H9 (cell line): ENCODE data around the gene KANK4. TPM values are rescaled to one million over a fixed set of nuclear protein-coding genes. Genes with fewer than 3 reads are reported as not detected.

Experiments used
- DNase-seq: peaks from one replicate; pipeline ENCODE4 v3.0.0-alpha.2; 2017
- H2AFZ ChIP-seq: one replicate; pipeline ENCODE4 v1.6.1; 2013; ENCODE audit warnings: mild to moderate bottlenecking, low read length, control low read depth, moderate library complexity
- H2AK5ac ChIP-seq: 2 replicates; pipeline ENCODE4 v1.6.1; 2013; ENCODE audit warnings: low read length, control low read depth, mixed read lengths; ENCODE audit not compliant: insufficient read length
- H2BK120ac ChIP-seq: one replicate; pipeline ENCODE4 v1.6.1; 2013; ENCODE audit warnings: low read depth, mild to moderate bottlenecking, low read length, control low read depth, inconsistent platforms; ENCODE audit not compliant: poor library complexity, severe bottlenecking
- H2BK12ac ChIP-seq: 2 replicates; pipeline ENCODE4 v1.6.1; 2013; ENCODE audit warnings: low read length, control low read depth, mixed read lengths, low read depth; ENCODE audit not compliant: insufficient read length
- H2BK15ac ChIP-seq: 2 replicates; pipeline ENCODE4 v1.6.1; 2013; ENCODE audit warnings: low read depth, low read length, control low read depth
- H2BK20ac ChIP-seq: one replicate; pipeline ENCODE4 v1.6.1; 2013; ENCODE audit warnings: low read depth, mild to moderate bottlenecking, low read length, control low read depth, inconsistent platforms; ENCODE audit not compliant: poor library complexity, severe bottlenecking
- H2BK5ac ChIP-seq: 2 replicates; pipeline ENCODE4 v1.6.1; 2013; ENCODE audit warnings: low read length, control low read depth, mixed read lengths; ENCODE audit not compliant: insufficient read length
- H3K14ac ChIP-seq: 2 replicates; pipeline ENCODE4 v1.6.1; 2013; ENCODE audit warnings: low read length, control low read depth; ENCODE audit not compliant: insufficient read depth
- H3K18ac ChIP-seq: 2 replicates; pipeline ENCODE4 v1.6.1; 2013; ENCODE audit warnings: low read depth, mild to moderate bottlenecking, mixed read lengths, low read length, control low read depth; ENCODE audit not compliant: insufficient read length
- H3K23ac ChIP-seq: 2 replicates; pipeline ENCODE4 v1.6.1; 2013; ENCODE audit warnings: low read length, control low read depth, mixed read lengths, low read depth; ENCODE audit not compliant: insufficient read length
- H3K23me2 ChIP-seq: 2 replicates; pipeline ENCODE4 v1.6.1; 2013; ENCODE audit warnings: low read depth, mild to moderate bottlenecking, mixed read lengths, low read length, control low read depth; ENCODE audit not compliant: insufficient read length, poor library complexity, severe bottlenecking
- H3K27ac ChIP-seq: 2 replicates; pipeline ENCODE4 v1.5.1; 2013; ENCODE audit warnings: low read length, control low read depth, mixed read lengths, low read depth; ENCODE audit not compliant: insufficient read length
- H3K27me3 ChIP-seq: 2 replicates; pipeline ENCODE4 v1.6.1; 2013; ENCODE audit warnings: low read length, control low read depth, inconsistent platforms; ENCODE audit not compliant: insufficient read depth
- H3K4ac ChIP-seq: 2 replicates; pipeline ENCODE4 v1.6.1; 2013; ENCODE audit warnings: low read depth, mild to moderate bottlenecking, control low read depth, inconsistent platforms, low read length, moderate library complexity
- H3K4me1 ChIP-seq: 2 replicates; pipeline ENCODE4 v1.6.1; 2013; ENCODE audit warnings: low read length, control low read depth, inconsistent platforms; ENCODE audit not compliant: insufficient read depth
- H3K4me2 ChIP-seq: 2 replicates; pipeline ENCODE4 v1.6.1; 2013; ENCODE audit warnings: low read length, control low read depth, mixed read lengths; ENCODE audit not compliant: insufficient read length, insufficient read depth
- H3K56ac ChIP-seq: 2 replicates; pipeline ENCODE4 v1.6.1; 2013; ENCODE audit warnings: low read depth, mild to moderate bottlenecking, mixed read lengths, low read length, control low read depth; ENCODE audit not compliant: insufficient read length
- H3K79me1 ChIP-seq: 2 replicates; pipeline ENCODE4 v1.6.1; 2013; ENCODE audit warnings: low read depth, mild to moderate bottlenecking, moderate library complexity, low read length, control low read depth, inconsistent platforms; ENCODE audit not compliant: insufficient read depth, poor library complexity, severe bottlenecking
- H3K79me2 ChIP-seq: 2 replicates; pipeline ENCODE4 v1.6.1; 2013; ENCODE audit warnings: low read length, control low read depth, inconsistent platforms; ENCODE audit not compliant: insufficient read depth
- H3K9ac ChIP-seq: 2 replicates; pipeline ENCODE4 v1.6.1; 2013; ENCODE audit warnings: low read length, control low read depth, mixed read lengths; ENCODE audit not compliant: insufficient read length; ENCODE audit errors: extremely low read depth
- H3K9me3 ChIP-seq: one replicate; pipeline ENCODE4 v1.6.1; 2013; ENCODE audit warnings: low read depth, low read length, inconsistent platforms; ENCODE audit not compliant: control insufficient read depth
- H3T11ph ChIP-seq: one replicate; pipeline ENCODE4 v1.6.1; 2013; ENCODE audit warnings: mild to moderate bottlenecking, low read length, control low read depth, inconsistent platforms
- H4K20me1 ChIP-seq: one replicate; pipeline ENCODE4 v1.6.1; 2013; ENCODE audit not compliant: control insufficient read depth, insufficient read length, insufficient read depth
- H4K5ac ChIP-seq: 2 replicates; pipeline ENCODE4 v1.6.1; 2013; ENCODE audit warnings: low read depth, mild to moderate bottlenecking, mixed read lengths, low read length, control low read depth; ENCODE audit not compliant: insufficient read length
- H4K8ac ChIP-seq: replicated peaks from 2 replicates; pipeline ENCODE4 v1.6.1; 2013; ENCODE audit warnings: low read length, control low read depth, mixed read lengths, low read depth; ENCODE audit not compliant: insufficient read length
- H4K91ac ChIP-seq: 2 replicates; pipeline ENCODE4 v1.6.1; 2013; ENCODE audit warnings: low read depth, mild to moderate bottlenecking, moderate library complexity, mixed read lengths, low read length, control low read depth; ENCODE audit not compliant: insufficient read length
- H3K27ac Mint-ChIP-seq, 3 experiments: 2 replicates in 2 of 3; 3 replicates in 1 of 3; pipeline ENCODE4 v1.8.0; 2020 to 2021; ENCODE audit warnings: mixed read lengths in 3 of 3, mild to moderate bottlenecking in 1 of 3, moderate library complexity in 1 of 3
- H3K27me3 Mint-ChIP-seq: 2 replicates; pipeline ENCODE4 v1.8.0; 2021; ENCODE audit warnings: low read depth, mild to moderate bottlenecking, moderate library complexity, mixed read lengths
- H3K36me3 Mint-ChIP-seq, 3 experiments: 2 replicates in 2 of 3; 3 replicates in 1 of 3; pipeline ENCODE4 v1.8.0; 2020 to 2021; ENCODE audit warnings: low read depth in 3 of 3, mixed read lengths in 3 of 3; ENCODE audit not compliant: insufficient read depth in 1 of 3
- H3K4me1 Mint-ChIP-seq, 2 experiments: 2 replicates each; pipeline ENCODE4 v1.8.0; 2020; ENCODE audit warnings: mixed read lengths in 2 of 2
- H3K4me3 Mint-ChIP-seq, 2 experiments: 2 replicates in 1 of 2; 3 replicates in 1 of 2; pipeline ENCODE4 v1.8.0; 2020 to 2021; ENCODE audit warnings: mild to moderate bottlenecking in 2 of 2, mixed read lengths in 2 of 2, moderate library complexity in 1 of 2
- H3K9me3 Mint-ChIP-seq, 2 experiments: 2 replicates in 1 of 2; 3 replicates in 1 of 2; pipeline ENCODE4 v1.8.0; 2020; ENCODE audit warnings: mild to moderate bottlenecking in 2 of 2, mixed read lengths in 2 of 2, moderate library complexity in 1 of 2
- WGBS: extraction: QIAGEN DNeasy Blood & Tissue Kit; methylation state at CpG from one replicate; pipeline ENCODE4 v1.1.7; 2013; ENCODE audit warnings: missing lambda C conversion rate, low lambda C conversion rate, mixed read lengths; ENCODE audit not compliant: insufficient read length; ENCODE audit errors: extremely low coverage; 5-methylcytosine and 5-hydroxymethylcytosine counted together
- total RNA-seq: library from RNA; stranded (reverse); gene quantifications from 2 replicates; pipeline ENCODE4 v1.2.1, GENCODE V29; 2021
- TF ChIP-seq, protein P1 (sequence below): fragments of 200-600 bp; sonication (generic); conservative IDR thresholded peaks from 3 replicates; pipeline ENCODE4 v1.8.0; 2021; ENCODE audit warnings: antibody characterized with exemption, mild to moderate bottlenecking

The KANK4 gene
- total RNA-seq, 1 experiment from 2014 or later: 0.15 TPM

DNA sequence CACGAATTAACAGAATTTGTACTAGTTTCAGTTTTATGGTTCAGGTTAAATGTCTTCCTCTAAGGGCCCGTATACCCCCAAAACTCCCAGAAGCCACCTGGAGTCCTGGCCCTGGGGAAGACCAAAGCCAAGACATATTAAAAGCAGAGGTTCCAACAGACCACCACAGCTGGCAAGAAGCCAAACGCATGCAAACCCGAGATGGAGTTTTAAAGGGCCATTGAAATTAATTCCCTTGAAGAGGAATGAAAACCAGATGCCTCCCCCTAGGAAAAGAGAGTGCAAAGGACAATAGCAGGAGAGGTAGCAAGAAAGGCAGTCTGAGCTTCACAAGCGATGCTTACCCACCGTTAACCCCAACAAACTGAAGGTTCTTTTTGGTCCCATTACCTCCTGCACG is 48.1 kb downstream of the KANK4 start:
- H3K56ac ChIP-seq: no peak overlapping the region
- no peaks in the 10 kb centered on the region for H3K27me3 ChIP-seq
- H3K4me3 Mint-ChIP-seq: no peak overlapping the region
- no peaks in the 10 kb centered on the region for H4K20me1 ChIP-seq
- no peak overlapping the region for H3K18ac ChIP-seq
- H3K9me3 Mint-ChIP-seq: no peaks in the 10 kb centered on the region; a peak in 1 of 5 replicates
- H2BK12ac ChIP-seq: no peak overlapping the region
- no peak overlapping the region for H2AK5ac ChIP-seq
- H3K4me1 Mint-ChIP-seq: peaks cover 24 to 32% of the 10 kb centered on the region in 2 experiments
- H2BK5ac ChIP-seq: no peak overlapping the region
- peaks cover 2% of the 10 kb centered on the region for H3K27me3 Mint-ChIP-seq
- no peak overlapping the region for H3K27ac ChIP-seq
- H2BK120ac ChIP-seq: no peak overlapping the region
- H3K14ac ChIP-seq: no peak overlapping the region
- no peak overlapping the region for H4K8ac ChIP-seq
- no peaks in the 10 kb centered on the region; the same call in 1 of the 2 replicates for H3K4me1 ChIP-seq
- TF ChIP-seq, protein P1, sequence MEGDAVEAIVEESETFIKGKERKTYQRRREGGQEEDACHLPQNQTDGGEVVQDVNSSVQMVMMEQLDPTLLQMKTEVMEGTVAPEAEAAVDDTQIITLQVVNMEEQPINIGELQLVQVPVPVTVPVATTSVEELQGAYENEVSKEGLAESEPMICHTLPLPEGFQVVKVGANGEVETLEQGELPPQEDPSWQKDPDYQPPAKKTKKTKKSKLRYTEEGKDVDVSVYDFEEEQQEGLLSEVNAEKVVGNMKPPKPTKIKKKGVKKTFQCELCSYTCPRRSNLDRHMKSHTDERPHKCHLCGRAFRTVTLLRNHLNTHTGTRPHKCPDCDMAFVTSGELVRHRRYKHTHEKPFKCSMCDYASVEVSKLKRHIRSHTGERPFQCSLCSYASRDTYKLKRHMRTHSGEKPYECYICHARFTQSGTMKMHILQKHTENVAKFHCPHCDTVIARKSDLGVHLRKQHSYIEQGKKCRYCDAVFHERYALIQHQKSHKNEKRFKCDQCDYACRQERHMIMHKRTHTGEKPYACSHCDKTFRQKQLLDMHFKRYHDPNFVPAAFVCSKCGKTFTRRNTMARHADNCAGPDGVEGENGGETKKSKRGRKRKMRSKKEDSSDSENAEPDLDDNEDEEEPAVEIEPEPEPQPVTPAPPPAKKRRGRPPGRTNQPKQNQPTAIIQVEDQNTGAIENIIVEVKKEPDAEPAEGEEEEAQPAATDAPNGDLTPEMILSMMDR: no peak
- DNase-seq: no peak
- no peak overlapping the region for H4K91ac ChIP-seq
- no CpG with 5 or more reads among the region's 7 CpGs for WGBS
- H3K9me3 ChIP-seq: no peaks in the 10 kb centered on the region
- no peak overlapping the region for H2AFZ ChIP-seq
- H2BK15ac ChIP-seq: no peak overlapping the region
- H3K23me2 ChIP-seq: no peaks in the 10 kb centered on the region
- H3K4ac ChIP-seq: no peak overlapping the region
- no peak overlapping the region for H2BK20ac ChIP-seq
- H3T11ph ChIP-seq: no peak overlapping the region
- no peak overlapping the region for H4K5ac ChIP-seq
- H3K4me2 ChIP-seq: no peak overlapping the region
- no peak overlapping the region for H3K23ac ChIP-seq
- no peaks in the 10 kb centered on the region for H3K79me2 ChIP-seq
- no peaks in the 10 kb centered on the region; a peak in 1 of 7 replicates for H3K36me3 Mint-ChIP-seq
- H3K27ac Mint-ChIP-seq: no peak overlapping the region
- H3K79me1 ChIP-seq: no peaks in the 10 kb centered on the region
- H3K9ac ChIP-seq: no peak overlapping the region
